Dedifferentiated amniotic fluid mesenchymal stem cell (primary cell): Measurements from ENCODE around the gene NAB2.
A peak's percentile ranks its signal among the peaks of the same experiment; 100 is the strongest.
"Not testable (repeated sequence)": the region's sequence is repeated elsewhere in the genome, so short reads cannot be mapped to it uniquely, and the experiment has no call there.

Experiments used
- DNase-seq: peaks from one replicate; pipeline ENCODE4 v3.0.0-alpha.2; 2016; ENCODE audit errors: extremely low spot score

Gene NAB2

DNA sequence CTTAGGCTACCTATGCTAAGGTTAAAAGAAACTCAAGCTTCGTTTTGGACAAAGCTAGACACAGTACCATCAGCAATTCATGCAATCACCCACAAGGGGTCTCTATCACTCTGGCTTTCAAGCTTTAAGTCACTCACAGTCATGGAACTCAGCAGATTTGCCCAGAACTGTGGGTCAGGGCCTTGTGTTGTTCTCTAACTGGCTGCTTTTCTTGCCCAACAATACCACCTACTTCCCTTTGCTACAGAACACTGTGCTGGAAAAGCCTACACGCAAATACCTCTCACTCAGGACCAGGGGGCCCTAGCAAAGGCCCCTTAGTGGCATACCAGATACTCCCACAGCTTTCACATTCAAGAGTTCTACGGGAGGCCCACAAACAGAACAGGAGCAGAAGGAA, 19.4 kb upstream of the NAB2 start:
- DNase-seq: peak; percentile 91

DNA sequence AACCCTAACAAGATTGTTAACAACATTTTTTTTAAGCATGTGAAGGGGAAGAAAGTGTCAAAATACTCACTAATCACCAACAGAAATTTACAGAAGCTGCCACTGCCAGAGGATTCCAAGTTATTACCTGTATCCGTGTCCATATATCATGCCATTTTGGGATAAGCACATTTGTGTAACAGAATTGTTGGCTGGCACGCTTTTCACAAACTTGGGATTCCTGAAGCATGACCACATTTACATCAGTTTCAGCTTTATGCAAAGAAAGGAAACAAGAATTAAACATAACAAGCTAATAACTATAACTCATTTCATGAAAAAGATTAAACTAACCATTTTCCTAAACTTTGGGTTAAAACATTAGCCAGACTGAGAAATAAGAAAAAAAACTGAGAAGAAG, 16.3 kb upstream of the NAB2 start:
- DNase-seq: peak; percentile 66

DNA sequence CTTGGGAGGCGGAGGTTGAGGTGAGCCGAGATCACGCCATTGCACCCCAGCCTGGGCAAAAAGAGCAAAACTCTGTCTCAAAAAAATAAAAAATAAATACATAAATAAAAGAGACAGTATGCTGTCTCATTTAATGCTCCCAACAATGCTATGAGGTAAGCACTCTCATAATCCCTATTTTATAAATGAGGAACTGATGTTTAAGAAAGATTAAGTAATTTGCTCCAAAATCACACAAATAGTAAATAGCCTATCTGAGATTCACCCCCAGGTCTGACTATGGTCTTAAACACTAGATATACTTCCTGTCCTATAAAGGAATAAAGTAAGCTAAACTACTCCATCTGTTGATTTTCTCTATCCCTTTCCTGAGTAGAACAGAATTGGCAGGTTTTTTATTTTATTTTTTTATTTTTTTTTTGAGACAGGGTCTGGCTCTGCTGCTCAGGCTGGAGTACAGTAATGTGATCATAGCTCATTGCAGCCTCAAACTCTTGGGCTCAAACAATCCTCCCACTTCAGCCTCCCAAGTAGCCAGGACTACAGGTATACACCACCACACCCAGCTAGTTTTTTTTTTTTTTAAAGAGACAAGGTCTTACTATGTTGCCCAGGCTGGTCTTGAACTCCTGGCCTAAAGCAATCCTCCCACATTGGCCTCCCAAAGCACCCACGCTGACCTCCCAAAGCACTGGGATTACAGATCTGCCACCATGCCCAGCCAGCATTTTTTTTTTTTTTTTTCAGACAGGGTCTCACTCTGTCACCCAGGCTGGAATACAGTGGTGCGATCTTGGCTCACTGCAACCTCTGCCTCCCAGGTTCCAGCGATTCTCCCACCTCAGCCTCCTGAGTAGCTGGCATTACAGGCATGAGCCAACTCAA, 15.1 kb upstream of the NAB2 start:
- DNase-seq: not testable (repeated sequence)

DNA sequence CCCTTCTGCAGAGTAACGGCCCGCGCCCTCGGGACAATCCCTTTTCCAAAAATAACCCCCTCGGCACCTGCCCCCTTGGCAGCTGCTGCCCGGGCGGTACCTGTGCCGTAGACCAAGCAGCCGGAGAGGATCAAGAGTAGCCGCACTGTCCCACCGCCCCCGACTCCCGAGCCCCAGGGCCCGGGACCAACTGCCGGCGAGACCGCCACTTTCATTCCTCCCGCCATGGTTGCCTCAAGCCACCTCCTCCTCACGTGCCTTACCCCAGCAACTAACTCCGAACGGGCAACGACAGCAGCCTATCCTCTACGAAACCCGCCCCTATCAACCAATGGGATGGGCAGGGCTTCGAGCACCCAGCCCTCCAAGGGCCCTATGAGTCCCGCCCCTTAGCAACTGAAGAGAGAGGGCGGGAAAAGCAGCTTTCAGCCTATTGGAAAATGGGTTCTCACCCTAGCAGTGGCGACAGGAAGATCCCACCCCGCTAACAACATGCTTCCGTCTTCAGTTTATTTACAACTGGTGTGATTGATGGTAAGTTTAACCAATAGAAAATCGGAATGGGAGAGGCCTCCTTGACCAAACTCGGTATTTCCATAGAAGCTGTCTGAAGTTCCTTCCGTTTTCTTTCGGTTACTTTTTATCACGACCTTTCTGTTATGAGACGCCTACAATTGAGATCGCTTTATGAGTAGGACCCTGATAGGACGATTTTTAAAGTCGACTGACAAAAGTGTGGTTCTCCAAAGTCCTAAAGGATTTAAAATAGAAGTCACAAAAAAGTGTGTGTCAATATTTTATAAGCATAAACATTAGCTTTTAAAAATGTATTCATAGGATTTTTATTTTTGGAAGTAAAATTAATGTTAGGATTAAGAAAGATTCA, 10.2 kb upstream of the NAB2 start, which contains the start of gene NEMP1:
NEMP1 (minus strand) TSS at position 273 of the 886 bp plus-strand sequence; CDS start at position 227, 46 bp downstream.
- peak; percentile 100 for DNase-seq

DNA sequence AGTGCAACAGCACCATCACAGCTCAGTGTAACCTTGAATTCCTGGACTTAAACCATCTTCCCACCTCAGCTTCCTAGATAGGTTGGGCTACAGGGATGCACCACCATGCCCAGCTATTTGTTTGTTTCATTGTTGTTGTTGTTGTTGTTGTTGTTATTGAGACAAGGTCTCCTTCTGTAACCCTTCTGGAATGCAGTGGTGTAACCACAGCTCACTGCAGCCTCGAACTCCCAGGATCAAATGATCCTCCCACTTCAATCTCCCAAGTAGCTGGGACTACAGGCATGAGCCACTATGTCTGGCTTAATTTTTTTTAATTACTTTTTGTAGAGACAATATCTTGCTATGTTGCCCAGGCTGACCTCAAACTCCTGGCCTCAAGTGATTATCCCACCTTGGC, 9.1 kb upstream of the NAB2 start:
- no peak for DNase-seq

DNA sequence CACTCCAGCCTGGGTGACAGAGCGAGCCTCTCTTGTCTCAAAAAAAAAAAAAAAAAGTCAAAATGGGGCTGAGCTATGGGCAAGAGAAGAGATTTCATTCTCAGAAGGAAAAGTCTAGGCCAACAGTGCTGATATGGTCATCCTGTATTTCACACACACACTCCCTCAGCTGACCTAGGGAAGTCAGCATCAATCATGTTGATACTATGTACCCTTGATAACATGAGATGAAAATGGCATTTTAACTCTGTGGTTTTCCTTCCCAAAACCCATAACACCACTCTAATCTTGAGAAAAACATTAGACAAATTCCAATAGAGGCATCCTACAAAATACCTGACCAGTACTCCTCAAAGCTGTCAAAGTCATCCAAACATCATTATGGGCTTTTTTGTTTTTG, 8.1 kb upstream of the NAB2 start:
- no peak for DNase-seq

DNA sequence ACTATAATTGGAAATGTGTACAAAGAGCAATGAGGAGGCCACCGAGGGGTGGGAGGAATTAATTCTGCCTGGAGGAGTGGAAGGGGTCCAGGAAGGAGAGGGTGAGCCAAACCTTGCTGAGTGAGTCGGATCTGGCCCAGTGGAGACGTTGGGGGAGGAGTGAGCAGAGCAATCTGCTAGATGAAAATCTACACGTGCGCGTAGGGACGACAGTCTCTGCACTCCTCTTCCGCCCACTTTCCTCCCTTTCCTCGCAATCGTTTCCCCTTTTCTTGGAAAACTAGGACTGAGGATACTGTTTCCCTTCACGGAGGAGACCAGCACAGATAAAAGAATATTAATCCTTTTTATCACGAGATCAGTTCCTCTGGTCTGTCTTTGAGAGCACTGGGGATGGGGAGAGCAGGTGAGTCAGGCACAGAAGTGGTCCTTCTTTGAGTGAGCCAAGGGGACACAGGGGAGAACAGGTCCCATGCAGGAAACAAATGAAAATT, 2.9 kb upstream of the NAB2 start:
- DNase-seq: peak; percentile 43

DNA sequence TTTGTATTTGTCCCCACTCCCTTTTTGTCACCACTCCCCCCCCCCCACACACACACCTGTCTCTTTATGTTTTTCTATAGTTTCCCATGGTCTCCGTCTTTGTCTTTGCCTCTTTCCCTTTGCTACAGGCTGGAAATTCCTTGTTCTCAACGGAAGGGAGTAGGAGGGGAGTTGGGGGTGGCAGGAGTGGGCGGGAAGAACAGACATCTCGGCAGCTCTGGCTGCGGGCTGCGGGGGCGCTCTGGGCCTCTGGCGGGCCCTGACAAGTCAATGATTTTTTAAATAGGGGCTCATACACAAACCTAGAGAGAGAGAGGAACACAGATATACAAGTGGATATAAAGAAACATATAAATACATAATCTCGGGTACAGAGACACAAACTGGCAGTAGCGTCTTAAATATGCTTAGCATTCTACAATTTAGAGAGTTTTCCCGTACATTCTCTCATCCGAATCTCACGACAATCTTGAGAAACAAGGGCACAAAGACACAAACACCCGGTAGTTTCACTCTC, 2.4 kb upstream of the NAB2 start:
- DNase-seq: peak; percentile 47

DNA sequence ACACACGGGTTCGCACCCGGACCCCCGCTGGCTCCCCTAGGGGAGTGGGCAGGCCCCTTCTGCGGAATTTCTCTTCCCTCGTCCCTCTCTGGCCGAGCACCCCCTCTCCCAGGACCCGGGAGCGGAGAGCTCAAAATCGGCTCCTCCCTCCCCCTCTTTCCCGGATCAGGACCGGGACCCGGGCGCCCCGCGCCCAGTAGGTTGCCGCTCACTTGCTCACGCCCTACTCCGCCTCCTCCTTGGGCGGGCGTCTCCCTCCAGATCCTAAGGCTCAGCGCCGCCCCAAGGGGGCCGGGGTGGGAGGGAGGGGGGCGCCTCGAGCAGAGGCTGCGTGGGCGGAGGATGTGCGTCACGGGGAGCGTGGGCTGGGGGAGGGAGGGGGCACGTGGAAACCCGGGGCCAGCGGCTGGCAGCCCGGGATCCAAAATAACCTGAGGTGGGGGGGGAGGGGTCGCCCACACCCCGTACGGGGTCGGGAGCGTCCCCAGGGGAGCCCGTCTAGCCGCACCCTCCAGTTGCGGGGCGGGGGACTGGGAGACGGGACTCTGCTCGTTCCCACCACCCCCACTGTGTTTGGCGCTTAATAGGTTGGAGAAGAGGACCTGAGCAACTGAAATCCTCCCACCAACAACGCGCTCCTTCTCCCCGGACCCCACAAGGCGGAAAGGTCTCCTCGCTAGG, 1.8 kb upstream of the NAB2 start:
- DNase-seq: peak; percentile 80

DNA sequence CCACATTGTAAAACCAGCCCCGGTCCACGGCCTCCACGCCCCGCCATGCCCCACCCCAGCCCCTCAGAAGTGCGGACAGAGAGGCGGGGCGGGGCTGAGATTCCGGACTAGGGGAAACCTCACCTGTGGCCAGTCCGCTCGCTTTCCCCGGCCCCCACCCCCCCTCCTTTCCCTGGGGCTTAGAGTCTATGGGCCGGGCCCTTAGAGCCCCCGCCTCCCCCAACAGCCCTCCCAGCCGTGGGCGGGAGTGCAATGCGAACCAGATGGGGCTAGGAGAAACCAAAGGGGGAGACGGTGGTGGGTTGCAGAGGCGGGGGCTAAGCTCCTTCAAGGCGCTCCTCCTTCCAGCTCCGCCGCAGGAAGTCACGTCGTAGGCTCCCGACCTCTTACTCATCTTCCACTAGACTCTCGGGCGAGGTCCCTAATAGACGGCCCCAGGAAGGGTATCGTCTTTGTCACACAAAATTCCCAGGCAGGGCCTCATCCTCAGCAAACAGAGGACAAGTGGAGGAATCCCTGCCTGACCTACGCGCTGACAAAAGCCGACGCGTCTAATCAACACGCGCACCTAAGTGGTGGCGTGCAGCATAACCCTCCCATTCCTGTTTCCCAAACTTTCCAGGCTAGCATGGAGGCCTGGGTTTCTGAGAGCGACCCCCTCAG, 1.1 kb upstream of the NAB2 start:
- peak; percentile 90 for DNase-seq

DNA sequence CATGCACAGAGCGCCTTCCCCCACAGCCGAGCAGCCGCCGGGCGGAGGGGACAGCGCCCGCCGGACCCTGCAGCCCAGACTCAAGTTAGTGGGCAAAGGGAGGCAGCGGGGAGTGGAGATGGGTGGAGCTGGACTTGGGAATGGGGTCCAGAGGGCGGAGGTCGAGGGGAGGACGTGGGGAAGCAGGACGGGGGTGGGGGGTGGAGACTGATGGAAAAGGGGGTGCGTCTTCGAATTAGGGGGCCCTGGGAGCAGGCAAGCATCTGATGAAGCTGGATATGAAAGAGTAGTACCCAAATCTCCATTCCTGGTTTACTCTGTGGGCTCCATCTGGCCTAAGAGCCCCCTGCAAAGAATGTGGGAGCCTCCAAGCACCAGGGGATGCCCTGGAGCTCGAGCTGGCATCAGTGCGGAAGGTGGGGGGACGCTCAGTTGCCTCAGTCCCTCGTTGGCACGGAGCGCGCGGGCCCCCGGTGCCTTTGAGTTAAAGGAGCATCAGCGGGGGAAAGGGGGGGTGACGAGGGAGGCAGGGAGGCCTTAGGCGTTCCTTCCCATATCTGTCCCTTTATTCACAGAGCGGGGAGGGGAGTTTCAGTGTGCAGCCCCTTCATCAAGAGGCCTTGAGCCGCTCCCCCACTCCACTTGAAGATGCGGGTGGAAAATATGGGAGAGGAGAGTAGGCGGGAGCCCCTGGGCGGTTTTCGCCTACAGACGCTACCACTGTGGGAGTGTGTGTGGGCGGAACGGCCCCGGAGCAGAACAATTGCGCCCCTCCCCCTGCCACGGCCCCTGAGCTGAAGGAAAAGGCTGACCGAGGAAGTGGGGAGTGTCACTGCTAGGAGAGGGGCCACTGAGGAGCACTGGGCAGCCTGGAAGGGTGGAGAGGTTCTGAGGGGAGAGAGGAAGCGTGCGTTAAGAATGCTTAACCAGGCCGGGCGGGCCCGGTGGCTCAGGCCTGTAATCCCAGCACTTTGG, 644 bp downstream of the NAB2 start:
- peak; percentile 22 for DNase-seq

DNA sequence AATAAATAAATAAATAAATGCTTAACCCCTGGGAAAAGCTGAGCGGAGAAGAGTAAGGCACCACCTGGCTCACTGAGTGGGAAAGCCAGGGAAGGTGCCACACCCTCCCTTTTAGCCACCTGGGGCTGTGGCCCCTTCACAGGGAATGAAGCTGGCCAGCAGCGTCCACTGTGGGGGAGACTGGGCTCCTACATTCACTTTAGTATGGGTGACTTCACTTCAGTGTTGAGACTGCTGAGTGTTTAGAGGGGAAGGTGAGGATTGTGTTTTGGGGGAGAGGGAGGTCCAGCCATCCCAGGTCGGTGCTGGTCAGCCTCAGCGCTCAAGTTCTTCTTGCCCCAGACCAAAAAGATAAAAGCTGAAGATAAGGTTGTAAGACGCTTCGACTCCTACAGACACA, 1.6 kb downstream of the NAB2 start:
- no peak for DNase-seq

DNA sequence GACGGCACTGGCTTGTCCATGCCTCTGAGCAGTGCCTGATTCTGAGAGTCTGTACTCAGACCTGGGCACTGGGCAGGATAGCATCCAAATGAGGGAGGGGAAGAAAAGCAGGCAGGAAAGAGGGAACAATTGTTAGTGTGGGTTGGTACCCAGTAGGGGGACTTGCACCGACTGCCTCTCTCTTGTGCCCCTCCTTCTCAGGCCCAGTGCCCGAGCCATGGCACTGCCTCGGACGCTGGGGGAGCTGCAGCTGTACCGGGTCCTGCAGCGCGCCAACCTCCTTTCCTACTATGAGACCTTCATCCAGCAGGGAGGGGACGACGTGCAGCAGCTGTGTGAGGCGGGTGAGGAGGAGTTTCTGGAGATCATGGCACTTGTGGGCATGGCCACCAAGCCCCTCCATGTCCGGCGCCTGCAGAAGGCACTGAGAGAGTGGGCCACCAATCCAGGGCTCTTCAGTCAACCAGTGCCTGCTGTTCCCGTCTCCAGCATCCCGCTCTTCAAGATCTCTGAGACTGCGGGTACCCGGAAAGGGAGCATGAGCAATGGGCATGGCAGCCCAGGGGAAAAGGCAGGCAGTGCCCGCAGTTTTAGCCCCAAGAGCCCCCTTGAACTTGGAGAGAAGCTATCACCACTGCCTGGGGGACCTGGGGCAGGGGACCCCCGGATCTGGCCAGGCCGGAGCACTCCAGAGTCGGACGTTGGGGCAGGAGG, 2.2 kb downstream of the NAB2 start:
- DNase-seq: no peak

DNA sequence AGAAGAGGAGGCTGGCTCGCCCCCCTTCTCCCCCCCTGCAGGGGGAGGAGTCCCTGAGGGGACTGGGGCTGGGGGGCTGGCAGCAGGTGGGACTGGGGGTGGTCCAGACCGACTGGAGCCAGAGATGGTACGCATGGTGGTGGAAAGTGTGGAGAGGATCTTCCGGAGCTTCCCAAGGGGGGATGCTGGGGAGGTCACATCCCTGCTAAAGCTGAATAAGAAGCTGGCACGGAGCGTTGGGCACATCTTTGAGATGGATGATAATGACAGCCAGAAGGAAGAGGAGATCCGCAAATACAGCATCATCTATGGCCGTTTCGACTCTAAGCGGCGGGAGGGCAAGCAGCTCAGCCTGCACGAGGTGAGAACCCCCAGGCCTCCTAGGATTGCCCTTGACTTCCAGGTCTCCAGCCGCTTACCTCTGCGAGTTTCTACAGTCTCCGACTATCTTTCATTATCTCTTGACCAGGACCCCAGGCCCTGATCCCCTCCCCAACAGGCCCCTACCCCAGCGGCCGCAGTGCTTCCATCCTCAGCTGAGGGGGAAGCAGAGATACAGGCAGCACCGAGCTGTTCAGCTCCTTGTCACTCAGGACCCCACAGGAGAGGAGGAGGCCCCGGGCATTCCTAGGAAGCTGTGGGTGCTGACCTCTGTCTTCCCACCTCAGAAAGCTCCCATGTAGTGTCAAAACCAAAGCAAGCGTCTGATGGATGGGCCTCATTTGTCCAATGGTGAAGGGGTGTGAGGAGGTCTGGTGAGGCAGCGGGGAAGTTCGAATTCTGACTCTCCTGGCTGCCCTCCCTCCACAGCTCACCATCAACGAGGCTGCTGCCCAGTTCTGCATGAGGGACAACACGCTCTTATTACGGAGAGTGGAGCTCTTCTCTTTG, 3.0 kb downstream of the NAB2 start:
- DNase-seq: no peak

DNA sequence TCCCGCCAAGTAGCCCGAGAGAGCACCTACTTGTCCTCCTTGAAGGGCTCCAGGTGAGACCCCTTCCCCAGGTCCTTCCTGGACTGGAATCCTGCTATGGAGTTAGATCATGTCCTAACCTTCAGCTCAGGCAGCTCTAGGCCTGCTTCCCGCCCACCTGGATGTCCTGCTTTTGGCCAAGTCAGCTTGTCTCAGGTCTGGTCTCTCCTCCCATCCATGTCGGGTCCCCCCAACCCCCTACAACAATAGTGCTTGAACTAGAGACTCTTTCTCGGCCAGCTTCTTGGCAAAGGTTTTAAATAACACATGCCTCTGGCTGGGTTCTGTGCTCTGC, 3.6 kb downstream of the NAB2 start:
- no peak for DNase-seq

DNA sequence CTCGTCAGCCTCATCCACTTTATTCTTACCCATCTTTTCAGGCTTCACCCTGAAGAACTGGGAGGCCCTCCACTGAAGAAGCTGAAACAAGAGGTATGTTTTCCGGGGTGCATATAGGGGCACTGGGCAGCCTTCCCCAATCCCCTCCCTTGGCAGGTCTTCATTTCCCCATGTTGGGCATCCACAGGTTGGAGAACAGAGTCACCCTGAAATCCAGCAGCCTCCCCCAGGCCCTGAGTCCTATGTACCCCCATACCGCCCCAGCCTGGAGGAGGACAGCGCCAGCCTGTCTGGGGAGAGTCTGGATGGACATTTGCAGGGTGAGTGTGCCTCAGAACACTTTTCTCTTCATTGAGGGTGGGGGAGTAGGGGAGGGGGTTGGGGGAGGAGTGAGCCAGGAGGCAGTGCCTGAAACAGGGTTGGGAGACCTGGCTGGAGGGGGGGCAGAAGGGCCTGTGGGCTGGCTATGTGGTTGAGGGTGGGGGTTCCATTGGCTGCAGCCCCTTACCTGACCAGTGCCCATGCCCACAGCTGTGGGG, 4.0 kb downstream of the NAB2 start:
- DNase-seq: no peak

DNA sequence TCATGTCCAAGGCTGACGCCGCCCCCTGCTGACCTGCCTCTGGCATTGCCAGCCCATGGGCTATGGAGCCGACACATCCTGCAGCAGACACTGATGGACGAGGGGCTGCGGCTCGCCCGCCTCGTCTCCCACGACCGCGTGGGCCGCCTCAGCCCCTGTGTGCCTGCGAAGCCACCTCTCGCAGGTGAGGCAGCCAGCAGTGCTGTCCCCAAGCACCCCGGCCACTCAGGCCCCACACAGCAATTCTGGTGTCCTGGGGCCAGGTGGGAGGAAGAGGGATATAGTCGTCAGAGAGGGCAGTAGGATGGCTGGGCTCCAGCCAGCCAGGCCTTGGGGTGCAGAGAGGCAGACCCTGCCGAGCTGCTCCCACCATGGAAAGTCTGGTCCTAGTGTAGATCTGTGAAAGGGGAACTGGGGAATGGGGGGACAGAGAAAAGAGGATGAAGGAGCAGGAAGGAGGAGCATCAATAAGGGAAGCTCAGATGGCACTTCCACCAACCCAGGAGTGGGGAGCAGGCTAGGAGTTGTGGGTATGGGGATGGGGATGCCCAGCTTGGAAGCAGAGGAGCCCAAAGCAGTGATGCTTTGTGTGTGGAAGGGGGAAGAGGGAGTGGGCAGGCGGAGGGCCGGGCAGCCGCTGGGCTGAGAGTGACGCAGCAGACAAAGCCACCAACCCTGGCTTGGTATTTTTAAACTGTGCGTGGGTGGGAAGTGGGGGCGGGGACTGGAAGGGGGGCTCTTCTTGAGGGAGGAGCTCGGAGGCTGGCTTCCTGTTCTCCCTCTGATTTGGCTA, 4.7 kb downstream of the NAB2 start:
- DNase-seq: peak; percentile 72
